Activated CD8-positive, alpha-beta memory T cell treated with anti-CD3 and anti-CD28 coated beads for 24 hours (primary cell): ENCODE results near the gene PEX14.

ENCODE experiments used
- DNase-seq: peaks from one replicate; pipeline ENCODE4 v3.0.0-alpha.2; 2020

Gene PEX14

DNA sequence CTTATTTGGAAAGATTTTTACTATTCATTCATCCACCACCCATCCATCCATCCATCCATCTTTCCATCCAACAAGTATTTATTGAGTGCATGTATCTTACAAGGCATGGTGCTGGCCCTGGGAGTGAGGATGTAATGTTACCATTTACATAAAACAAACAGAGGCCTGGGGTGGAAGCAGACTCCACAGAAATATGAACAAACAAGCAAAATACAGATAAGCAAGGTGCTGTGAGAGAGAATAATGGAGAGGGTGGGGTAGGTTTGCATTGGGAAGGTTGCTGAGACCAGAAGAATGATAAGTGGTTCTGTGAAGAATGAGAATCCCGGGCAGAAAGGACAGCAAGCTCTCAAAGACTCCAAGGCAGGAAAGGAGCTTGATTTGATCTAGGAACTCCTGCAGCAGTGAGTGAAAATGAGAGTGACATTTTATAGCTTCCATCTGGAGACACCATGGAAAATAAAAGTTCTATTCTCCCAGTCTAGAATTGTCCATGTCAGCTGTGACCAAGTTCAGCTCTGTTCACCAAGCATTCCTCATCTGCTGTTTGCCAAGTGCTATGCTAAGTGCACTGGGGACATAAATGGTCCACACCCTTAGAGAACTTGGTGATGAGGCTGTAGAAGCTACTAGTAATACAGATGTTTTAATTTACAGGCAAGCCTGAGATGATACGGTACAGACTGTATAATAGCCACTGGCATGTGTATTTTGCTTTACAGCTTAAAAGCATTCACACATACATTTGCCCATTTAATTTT is 75.3 kb downstream of the PEX14 start:
- no peak for DNase-seq

DNA sequence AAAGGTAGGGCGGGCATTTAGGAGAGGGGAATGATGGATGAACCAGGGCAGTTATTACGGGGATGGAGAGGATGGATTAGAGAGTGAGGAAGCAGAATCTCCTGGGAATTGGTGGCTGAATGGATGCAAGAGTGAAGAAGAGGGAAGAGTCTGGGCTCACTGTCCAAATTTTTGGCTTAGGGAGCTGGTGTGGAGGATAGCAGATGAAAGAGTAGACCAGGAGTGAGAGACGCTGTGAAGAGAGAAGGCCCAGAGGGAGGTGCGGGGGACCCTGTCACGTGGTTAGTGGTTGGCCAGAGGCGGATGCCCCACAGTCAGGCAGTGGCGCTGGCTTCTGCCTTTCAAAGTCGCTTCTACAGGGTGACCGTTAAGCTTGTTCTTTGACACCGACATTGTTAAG is 78.4 kb downstream of the PEX14 start:
- DNase-seq: no peak

DNA sequence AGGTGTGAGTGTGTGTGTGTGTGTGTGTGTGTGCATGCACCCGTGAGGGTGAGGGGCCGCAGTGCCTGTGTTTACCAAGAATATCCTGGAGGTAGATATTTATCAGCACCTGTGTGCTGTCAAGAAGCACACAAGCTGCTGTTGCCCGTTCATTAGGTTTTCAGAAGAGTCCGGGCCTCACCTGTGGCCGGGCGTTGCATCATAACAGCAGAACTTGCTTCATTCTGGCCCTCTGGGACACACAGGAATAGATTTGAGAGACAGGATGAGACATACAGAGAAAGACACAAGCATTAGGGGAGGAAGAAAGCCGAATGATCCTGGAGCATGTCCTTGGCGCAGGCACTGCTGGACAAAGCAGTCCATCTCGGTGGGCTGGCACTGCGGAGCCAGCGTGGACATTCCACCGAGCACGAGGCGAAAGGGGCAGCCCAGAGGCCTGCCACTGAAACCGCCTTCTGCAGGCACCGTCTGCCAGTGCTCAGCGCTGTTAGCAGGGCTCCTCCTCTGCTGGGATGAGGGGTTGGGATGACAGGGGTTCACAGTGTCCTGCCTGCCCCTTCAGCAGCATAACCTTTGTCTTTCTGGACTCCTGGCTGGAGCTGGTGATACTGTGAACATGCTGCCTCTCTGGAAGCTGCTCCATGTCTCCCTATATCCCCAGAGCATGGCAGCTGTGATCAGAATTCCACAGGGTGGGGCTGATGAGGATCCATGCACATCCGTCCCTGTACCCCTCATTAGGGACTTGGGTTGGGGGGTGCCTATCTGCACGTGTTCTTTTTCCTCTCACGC is 81.1 kb downstream of the PEX14 start:
- no peak for DNase-seq

DNA sequence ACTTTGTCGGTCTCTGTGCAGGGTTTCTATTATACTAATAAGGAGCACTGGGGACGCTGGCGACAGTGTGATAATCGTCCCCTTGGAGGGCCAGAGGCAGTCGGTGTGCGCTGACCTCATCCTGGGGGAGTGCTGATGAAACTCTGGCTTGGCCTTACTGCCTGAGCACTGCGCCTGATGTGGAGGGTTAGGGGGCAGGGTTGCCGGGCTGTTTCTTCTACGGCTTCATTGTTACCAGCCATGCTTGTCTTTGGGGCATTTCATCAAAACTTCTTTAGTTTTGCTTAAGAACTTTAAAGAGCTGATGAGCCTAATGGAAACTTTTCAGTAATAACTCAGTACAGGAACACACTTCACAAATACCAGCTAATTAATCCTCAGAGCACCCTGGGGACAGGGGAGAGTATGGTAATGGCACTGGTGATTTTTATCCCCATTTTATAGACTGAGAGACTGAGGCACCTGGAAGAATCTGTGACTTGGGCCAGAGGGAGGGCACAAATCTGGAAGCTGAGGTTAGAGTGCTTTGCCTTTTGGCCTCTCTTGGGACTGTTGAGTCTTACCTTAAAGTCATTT is 81.8 kb downstream of the PEX14 start:
- DNase-seq: no peak

DNA sequence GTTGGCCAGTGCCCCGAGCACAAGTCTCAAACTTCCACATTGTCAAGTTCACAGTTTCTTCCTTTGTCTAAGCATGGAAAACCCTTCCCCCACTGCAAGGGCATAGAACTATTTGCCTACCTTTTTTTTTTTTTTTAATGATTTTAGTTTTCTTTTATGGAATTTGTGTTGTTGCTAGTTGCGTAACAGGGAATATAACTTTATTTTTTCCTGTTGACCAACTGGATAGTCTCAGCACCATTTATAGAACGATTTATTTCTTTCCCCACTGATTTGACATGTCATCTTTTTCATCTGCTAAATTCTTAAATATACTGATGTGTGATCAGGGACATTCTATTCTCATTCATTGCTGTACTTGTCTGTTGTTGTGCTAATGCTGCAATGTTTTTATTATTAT is 83.0 kb downstream of the PEX14 start:
- no peak for DNase-seq

DNA sequence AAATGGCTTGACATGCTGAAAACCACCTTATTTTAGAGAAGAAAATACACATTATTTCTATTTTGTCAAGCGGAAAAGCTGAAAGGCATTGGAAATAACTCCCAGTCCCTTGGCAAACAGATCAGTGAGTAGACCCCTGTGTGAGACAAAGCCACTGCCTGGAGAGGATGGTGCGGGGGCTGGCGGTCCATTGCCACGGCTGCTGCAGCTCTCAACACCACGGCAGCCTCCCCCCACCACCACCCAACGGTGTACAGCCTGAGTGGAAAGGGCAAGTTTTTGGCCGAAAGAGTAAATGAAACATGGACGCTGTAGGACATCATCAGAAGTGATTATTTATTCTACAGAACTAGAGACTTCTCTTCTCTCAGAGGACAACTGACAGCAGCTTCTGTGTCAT is 84.6 kb downstream of the PEX14 start:
- DNase-seq: no peak

DNA sequence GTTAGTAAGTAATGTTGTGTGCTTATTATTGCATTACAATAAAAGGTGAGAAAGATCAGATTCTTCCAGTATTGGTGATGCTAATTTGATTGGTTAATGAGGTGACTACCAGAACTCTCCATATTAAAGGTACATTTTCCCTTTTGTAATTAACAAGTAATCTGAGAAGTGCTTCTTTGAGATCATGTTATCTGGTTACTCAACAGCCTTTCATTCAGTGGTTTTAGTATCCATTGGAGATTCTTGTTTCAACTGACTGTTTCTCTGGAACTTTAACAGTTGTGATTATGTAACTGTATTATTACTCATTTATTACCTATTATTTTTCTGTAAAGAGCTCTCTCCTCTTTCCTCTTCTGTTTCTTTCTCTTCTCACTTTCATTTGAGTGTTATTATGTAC is 86.7 kb downstream of the PEX14 start:
- DNase-seq: no peak

DNA sequence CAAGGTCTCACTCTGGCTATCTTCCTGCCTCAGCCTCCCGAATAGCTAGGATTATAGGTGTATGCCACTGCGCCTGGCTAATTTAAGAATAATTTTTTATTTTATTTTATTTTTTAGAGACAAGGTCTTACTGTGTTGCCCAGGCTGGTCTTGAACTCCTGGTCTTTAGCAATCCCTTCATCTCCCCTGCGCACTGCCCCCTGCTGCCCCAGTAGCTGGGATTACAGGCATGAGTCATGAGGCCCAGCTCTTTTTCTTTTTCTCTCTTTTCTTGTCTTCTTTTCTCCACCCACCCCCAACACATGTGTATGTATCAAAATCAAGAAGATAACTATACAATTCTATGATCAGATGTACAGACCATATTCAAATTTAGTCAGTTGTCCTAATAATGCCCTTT is 87.2 kb downstream of the PEX14 start:
- no peak for DNase-seq

DNA sequence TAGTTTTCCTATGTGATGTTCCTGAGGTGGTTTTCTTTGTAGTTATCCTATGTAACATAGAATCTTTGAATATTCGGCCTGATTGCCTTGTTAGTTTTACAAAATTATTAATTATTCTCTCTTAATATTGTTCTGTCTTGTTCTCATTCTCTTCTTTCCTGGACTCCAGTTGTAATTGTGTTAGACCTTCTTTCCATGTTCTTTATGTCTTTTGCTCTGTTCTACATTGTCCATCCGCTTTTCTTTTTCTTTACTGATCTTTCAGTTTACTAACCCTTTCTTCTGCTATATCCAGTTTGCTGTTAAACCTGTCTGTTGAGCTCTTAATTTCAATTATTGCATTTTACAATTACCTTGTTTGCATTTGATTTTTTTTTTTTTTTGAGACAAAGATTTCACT is 89.3 kb downstream of the PEX14 start:
- DNase-seq: no peak

DNA sequence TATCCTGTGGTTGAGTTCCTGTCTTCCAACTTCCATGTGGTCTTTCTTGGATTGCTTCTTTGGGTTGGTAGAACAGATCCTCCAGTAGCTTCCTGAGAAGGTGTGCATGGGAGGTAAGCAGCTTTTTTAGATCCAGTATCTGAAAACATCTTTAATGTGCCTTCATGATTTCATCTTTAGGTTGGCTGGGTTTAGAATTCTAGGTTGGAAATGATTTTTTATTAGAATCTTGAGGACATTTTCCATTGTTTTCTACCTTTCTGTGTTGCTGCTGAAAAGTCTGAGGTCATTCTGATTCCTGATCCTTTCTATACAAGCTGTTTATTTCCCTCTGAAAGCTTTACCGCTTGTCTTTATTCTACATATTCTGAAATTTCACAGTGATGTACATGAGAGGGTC is 94.8 kb downstream of the PEX14 start:
- DNase-seq: no peak

DNA sequence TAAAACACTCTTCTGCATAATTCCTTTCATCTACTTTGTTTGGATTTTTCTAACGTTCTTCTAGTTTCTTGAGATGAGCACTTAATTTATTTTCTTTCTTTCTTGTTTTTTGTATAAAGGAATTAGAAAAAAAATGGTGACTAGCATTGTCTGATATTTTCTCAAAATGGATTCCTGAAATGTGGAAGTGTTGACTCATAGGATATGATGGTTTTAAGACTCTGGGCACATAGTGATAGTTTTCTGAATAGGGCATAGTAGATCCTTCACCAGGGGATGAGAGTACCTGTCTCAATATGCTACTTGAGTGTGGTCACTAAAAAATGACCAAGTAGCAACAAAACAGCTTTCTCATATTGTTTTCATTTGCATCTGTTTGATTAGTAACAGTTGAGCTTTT is 100.9 kb downstream of the PEX14 start:
- no peak for DNase-seq

DNA sequence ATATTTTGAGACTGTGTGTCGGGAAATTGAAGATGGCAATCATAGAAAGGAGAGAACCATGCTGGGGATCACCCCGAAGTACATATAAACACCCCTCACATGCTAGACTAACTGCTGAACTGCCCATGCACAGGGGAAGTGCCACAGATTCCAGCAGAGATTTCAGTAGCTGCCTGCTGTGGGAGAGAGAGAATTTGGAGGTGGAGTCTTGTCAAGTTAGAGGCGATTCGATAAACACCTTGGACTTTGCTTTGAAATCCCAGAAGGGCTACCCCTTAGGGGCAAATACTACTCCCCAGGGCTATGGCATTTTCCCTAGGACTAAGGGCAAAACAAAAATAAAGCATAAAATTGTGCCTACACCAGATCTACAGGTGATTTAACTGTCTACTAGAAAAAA is 103.3 kb downstream of the PEX14 start:
- no peak for DNase-seq

DNA sequence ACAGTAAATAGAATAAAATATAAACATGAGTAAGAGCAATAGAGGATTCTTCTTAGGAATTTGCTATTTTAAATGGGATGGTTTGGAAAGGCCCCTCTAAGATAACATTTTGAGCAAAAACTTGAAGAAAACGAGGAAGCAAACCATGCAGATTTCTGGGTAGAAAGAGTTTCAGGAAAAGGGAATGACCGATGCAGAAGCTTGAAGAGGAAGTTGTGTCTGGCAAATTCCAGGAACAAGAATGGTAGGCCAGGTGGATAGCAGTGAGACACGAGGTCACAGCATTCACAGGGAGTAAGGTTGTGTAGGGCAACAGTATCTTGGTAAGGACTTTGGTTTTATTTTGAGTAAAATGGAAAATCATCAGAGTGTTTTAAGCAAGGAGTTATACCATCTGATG is 108.9 kb downstream of the PEX14 start:
- no peak for DNase-seq

DNA sequence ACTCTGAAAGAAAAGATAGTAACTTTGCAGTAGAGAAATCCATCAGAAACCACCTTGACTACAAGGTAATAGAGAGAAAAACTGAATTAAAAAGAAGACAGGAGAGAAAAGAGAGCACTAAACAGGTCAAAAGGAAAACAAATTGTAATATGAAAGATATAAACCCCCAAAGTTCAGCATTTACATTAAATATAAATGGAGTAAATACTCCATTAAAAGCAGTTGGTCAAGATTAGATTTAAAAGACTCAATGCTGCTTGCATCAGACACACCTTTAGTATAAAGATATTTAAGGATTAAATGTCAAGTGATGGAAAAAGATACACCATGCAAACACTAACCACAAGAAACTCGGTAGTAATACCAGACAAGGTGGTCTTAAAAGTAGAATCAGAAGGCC is 110.5 kb downstream of the PEX14 start:
- DNase-seq: no peak

DNA sequence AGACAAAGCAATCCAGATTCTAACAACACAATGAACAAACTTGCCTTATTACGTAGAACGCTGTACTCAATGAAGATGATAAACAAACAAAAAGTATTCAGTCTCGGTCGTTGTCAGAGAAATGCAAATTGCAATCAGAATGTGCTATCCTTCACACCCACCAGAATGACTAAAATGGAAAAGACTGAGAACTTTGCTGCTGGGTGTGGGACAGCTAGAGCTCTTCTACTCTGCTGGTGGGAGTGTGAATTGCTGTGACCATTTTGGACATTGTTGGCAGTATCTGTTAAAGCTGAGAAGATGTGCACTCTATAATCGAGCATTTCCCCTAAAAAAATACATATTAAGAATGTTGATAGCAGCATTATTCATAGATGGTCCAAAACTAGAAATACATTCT is 111.4 kb downstream of the PEX14 start:
- DNase-seq: no peak

DNA sequence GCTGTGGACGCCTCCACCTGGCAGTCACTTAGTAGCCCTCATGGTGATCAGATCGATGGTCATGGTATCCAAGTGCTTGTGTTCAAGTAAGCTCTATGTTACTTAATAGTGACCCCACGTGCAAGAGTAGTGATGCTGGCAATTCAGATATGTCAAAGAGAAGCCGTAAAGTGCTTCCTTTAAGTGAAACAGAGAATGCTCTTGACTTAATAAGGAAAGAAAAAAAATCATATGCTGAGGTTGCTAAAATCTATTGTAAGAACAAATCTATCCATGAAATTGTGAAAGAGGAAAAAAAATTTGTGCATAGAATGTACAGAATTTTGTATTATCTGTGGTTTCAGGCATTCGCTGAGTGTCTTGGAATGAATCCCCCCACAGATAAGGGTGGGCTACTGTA is 113.9 kb downstream of the PEX14 start:
- no peak for DNase-seq

DNA sequence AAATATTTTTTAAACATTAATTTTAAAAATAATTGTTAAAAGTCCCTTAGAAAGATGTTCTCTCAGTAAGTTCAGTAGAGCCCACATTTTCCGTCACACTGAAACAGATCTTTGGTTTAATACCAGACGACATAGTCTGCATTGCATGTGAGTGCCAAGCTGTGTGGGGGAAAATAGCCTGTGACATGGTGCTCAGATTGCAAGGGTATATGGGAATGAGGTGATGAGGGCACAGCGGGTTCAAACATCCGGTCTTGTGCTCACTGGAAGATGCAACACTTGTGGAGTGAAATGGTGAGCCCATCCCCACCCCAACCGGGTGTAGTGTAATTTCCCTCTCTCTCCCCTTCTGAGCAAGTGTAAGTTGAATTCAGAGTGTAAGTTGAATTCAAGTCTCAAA is 114.3 kb downstream of the PEX14 start:
- no peak for DNase-seq

DNA sequence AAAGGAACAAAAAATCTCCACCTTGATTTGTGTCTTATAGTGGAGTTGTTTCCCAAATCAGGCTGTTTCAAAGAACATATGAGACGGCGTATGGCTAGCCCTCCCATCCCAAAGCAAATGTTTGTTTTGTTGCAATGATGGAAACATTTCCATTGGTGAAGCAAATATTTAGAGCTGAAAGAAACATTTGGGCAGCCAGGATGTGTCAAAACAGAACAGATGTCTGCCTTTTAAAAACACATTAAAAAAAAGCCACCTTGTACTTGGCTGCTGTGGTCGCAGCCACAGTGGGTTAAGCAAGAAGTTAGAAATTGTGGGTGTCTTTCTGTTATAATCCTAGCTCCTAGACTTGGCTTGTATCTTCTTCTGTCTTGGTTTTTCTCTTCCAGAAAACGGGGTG is 116.3 kb downstream of the PEX14 start:
- no peak for DNase-seq

DNA sequence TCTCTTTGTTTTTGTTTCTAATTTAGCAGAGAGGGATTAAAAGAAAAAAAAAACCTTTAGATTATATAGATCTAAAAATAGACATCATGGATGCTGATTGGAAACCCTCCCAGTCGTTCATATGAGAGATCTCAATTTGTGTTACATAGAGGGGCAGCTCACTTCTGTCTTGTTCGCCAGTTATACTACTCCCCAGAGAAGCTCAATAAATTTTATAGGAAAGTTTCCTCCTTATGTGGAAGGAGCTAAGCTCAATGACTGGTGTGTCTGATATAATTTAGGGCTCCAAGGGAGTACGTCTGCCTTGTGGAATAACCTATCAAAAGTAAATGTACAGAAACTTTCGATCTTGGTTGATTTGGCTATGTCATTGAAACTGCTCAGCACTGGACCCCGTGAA is 117.6 kb downstream of the PEX14 start:
- DNase-seq: no peak

DNA sequence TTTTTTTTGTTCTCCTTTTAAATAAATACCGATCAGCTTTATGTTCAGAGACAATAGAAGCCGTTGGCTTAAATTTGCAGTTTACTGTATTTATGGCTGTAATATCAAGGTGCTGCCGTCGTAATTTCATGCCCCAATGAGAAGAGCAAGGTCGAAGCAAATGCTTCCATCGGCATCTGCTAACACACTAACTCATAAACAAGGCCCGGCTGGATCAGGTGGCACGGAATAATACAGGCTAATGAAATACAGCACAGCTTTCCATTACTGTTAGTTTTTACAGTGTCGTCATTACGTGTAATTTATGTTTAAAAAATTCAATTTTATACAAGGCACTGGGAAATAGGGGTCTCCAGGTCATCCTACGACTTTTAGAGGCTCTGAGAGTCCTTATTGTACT is 119.0 kb downstream of the PEX14 start:
- no peak for DNase-seq

DNA sequence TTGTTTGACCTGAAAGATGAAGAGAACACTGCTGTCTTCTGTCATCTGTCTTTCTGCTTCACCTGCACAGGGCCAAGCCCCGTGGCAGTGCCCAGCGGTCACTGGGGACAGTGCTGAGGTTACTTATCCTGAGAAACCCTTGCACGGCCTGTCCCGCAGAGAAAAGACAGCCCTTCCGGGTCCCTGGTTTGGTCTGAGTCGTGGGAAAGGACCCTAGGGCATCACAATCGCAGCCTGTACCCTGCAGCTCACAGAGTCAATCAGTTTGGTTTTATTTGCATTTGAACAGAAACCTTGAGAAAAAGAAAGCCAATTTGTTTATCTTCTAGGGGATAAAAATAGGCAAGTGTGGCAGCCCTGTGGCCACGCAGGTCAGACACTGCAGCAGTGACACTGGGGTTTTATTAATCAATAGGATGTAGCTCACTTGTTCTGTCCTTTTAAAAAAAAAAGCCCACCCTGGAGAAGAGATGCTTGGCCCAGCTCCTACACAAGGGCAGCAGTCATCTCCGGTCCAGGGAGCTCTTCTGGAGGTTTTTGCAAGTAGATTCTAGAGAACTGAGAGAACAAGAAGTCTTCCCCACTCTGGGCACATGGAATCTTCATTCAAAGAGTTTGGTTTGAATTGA is 120.0 kb downstream of the PEX14 start:
- DNase-seq: no peak

DNA sequence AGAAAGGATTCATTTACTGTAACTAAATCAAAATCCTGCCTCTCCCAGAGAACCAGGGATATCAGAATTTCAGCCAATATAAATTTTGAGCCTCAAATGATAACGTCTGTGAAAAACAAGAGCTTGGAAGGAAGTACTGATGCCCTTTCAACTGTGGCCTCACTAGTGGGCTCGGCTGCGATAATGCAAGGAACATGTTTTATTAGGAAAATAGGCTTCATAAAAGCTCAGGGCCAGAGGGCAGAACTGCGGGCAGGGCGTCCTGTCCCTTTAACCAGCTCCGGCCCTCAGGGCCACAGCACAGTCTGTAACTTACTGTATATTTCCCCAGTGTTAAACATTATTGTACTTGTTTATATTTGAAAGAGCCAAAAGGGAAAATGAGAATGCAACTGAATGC is 122.0 kb downstream of the PEX14 start:
- no peak for DNase-seq

DNA sequence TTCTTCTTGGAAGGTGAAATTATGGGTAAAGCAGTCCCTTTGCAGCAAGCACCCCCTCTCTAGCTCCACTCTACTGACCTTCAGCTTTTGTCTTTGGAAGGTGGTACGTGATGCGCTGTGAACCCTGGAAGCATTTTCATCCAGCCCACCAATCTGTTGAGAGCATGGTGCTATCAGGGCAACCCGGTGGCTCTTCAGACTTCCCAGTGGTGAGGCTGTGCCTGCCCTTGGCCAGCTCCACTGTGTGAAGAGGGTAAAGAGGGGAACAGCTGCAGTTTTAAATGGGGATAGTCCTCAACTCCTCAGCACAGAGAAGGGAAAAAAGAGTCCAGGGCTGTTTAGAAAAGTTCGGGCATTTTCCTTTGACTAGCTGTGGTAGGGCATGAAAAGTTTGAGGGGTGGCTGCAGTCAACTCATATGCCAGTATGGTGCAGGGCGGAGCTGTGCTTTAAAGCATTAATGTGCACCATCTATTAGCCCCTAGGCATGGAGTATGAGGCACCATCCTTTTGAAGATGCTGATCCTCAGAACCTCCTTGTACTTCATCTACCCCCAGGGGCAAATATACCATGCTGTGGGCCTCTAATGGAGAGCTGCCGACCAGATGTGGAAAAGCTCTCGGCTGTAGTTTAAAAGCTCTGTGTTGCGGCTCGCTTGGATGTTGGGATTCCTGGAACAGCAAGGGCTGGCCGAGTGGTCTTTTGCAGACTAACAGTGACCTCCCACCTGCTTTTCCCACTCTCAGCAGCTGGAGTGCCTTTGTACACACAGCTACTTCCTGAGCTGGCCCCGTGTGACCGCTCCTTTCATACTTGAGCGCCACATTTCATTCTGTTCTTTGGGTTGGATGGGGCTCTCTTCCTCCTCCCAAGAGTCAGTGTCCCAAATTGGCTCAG is 123.0 kb downstream of the PEX14 start:
- no peak for DNase-seq
